Measurements from ENCODE around the gene TRDN.
"Not testable (repeated sequence)": the region's sequence is repeated elsewhere in the genome, so short reads cannot be mapped to it uniquely, and the experiment has no call there.

DNA sequence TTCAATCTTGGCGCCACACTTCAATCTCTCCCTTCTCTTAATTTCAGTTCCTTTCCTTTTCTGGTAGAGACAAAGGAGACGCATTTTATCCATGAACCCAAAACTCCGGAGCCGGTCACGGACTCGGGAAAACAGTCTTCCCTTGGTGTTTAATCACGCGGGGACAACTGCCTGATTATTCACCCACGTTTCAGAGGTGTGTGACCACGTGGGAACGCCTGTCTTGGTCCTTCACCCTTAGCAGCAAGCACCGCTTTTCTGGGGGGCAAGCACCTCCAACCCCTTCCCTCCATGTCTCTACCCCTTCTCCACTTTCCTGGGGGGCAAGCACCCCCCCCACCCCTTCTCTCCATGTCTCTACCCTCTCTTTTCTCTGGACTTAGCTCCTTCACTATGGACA, 79.3 kb downstream of the TRDN start:
- TF ChIP-seq, protein P1, sequence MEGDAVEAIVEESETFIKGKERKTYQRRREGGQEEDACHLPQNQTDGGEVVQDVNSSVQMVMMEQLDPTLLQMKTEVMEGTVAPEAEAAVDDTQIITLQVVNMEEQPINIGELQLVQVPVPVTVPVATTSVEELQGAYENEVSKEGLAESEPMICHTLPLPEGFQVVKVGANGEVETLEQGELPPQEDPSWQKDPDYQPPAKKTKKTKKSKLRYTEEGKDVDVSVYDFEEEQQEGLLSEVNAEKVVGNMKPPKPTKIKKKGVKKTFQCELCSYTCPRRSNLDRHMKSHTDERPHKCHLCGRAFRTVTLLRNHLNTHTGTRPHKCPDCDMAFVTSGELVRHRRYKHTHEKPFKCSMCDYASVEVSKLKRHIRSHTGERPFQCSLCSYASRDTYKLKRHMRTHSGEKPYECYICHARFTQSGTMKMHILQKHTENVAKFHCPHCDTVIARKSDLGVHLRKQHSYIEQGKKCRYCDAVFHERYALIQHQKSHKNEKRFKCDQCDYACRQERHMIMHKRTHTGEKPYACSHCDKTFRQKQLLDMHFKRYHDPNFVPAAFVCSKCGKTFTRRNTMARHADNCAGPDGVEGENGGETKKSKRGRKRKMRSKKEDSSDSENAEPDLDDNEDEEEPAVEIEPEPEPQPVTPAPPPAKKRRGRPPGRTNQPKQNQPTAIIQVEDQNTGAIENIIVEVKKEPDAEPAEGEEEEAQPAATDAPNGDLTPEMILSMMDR (IDR thresholded peaks at IDR 0.05 in 8 of 11, conservative IDR thresholded peaks at IDR 0.05 in 3 of 11): not testable (repeated sequence)
- TF ChIP-seq POLR2AphosphoS5, POLR2A (IDR thresholded peaks at IDR 0.05): not testable (repeated sequence)
